Common myeloid progenitor, CD34-positive (primary cell): ENCODE results near the gene DPF3.

Experiments used
- CTCF ChIA-PET: fragments of 350-600 bp; sonication (Branson Sonifier 250); formaldehyde crosslinking; loops from one replicate; lab custom pipeline; 2021; ENCODE audit warnings: antibody characterized with exemption; lab: Charles Lee
- POLR2A ChIA-PET: fragments of 350-600 bp; sonication (Branson Sonifier 250); formaldehyde crosslinking; loops from one replicate; lab custom pipeline; 2021; ENCODE audit warnings: antibody characterized with exemption; lab: Charles Lee
- DNase-seq, 3 donors: peaks; one replicate each; pipeline versions ENCODE4 v3.0.0 to v3.0.0-alpha.2; 2013
- H3K27ac ChIP-seq, 2 experiments: 1 replicate in 1 of 2; 2 replicates in 1 of 2; pipeline ENCODE4 v1.7.0; 2013; ENCODE audit warnings: inconsistent platforms in 2 of 2, low read length in 2 of 2, mild to moderate bottlenecking in 2 of 2, low read depth in 1 of 2, moderate library complexity in 1 of 2; ENCODE audit not compliant: severe bottlenecking in 2 of 2, insufficient read depth in 1 of 2, poor library complexity in 1 of 2
- H3K27me3 ChIP-seq, 5 experiments: replicated peaks in 2 of 5; 1 replicate in 3 of 5; 2 replicates in 2 of 5; pipeline versions ENCODE4 v1.6.1 to v1.7.0; 2013; ENCODE audit warnings: low read length in 4 of 5, mild to moderate bottlenecking in 2 of 5, moderate library complexity in 2 of 5, inconsistent platforms in 1 of 5; ENCODE audit not compliant: insufficient read depth in 5 of 5, control insufficient read depth in 4 of 5
- H3K36me3 ChIP-seq, 4 experiments: 1 replicate in 2 of 4; 2 replicates in 2 of 4; pipeline versions ENCODE4 v1.6.1 to v1.7.0; 2013; ENCODE audit warnings: low read length in 3 of 4, control low read depth in 1 of 4, mild to moderate bottlenecking in 1 of 4; ENCODE audit not compliant: control insufficient read depth in 4 of 4, insufficient read depth in 4 of 4
- H3K4me1 ChIP-seq, 4 experiments: 1 replicate in 3 of 4; 2 replicates in 1 of 4; pipeline versions ENCODE4 v1.6.1 to v1.7.1; 2013; ENCODE audit warnings: low read length in 3 of 4, mild to moderate bottlenecking in 3 of 4, control low read depth in 1 of 4, inconsistent platforms in 1 of 4, moderate library complexity in 1 of 4; ENCODE audit not compliant: control insufficient read depth in 4 of 4, insufficient read depth in 4 of 4; ENCODE audit errors: control extremely low read depth in 1 of 4
- H3K4me3 ChIP-seq, 7 experiments: 1 replicate in 4 of 7; 2 replicates in 3 of 7; pipeline versions ENCODE4 v1.5.1 to v1.7.0; 2013; ENCODE audit warnings: mild to moderate bottlenecking in 7 of 7, low read length in 6 of 7, moderate library complexity in 6 of 7, inconsistent platforms in 2 of 7, low read depth in 2 of 7, control low read depth in 1 of 7; ENCODE audit not compliant: insufficient read depth in 4 of 7, control insufficient read depth in 1 of 7; ENCODE audit errors: extremely low read depth in 1 of 7
- H3K9me3 ChIP-seq, 5 experiments: 1 replicate in 4 of 5; 2 replicates in 1 of 5; pipeline versions ENCODE4 v1.6.1 to v1.7.1; 2013; ENCODE audit warnings: low read length in 4 of 5, mild to moderate bottlenecking in 2 of 5, inconsistent platforms in 1 of 5, low read depth in 1 of 5, moderate library complexity in 1 of 5; ENCODE audit not compliant: control insufficient read depth in 4 of 5, insufficient read depth in 2 of 5; ENCODE audit errors: control extremely low read depth in 1 of 5
- WGBS: methylation state at CpG from one replicate; pipeline ENCODE4 v1.1.5; 2013; ENCODE audit not compliant: insufficient coverage; 5-methylcytosine and 5-hydroxymethylcytosine counted together

The DPF3 gene

DNA sequence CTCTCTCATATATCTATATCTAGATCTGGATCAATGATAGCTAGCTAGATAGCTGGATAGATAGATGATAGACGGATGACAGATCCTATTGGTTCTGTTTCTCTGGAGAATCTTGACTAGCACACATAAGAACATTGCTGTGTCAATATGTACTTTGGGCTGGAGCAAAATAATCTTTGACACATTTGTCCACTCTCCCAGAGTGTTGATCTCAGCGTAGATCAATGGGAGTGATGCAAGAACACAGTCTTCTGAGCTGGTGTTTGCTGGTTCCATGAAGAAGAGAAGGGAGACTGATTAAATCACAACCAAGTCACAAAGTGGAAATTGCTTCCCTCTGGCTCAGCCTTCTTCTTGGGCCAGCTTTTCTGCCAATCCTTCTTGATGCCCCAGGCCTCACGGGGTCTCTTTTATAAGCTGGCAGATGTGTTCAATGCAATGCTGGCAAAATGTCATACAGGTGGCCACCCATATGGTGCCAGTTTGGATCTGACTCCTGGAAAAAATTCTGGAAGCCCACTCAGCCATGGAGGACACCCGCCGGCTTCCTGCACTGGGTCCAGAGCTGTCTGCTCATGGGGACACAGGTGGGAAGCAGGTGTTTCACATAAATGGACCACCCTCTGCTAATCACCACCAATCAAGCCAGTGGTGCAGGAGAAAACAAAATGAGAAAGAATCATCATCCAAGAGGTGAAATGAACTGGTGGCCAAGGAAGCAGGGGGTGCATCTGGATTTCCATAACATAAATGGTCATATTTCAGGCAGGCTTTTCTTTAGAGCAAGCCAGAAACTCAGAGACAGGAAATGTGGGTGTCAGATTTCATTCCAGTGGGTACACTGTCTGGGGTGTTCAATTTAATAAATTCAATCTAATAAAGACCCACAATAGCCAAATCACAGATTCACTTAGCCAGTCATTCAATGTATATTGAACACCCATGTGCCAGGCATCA is 310.3 kb downstream of the DPF3 start:
- no peaks in the 10 kb centered on the region for H3K4me1 ChIP-seq
- H3K27me3 ChIP-seq, result peaks cover 0 to 99% (median 34%) of the 10 kb centered on the region in 5 experiments
- no peak overlapping the region for H3K27ac ChIP-seq
- peaks cover 0 to 16% (median 2%) of the 10 kb centered on the region in 5 experiments for H3K9me3 ChIP-seq
- WGBS, result 100% methylated on average over 5 of the region's 5 CpGs
- ChIA-PET POLR2A (no interaction called here), CTCF (interaction anchor here (1.7 kb wide), 1 partner anchor 16 kb away, joined by 3 read pairs; no protein-coding TSS in a partner anchor)
- H3K36me3 ChIP-seq, result no peaks in the 10 kb centered on the region
- no peak overlapping the region for H3K4me3 ChIP-seq
- DNase-seq, result no peak

DNA sequence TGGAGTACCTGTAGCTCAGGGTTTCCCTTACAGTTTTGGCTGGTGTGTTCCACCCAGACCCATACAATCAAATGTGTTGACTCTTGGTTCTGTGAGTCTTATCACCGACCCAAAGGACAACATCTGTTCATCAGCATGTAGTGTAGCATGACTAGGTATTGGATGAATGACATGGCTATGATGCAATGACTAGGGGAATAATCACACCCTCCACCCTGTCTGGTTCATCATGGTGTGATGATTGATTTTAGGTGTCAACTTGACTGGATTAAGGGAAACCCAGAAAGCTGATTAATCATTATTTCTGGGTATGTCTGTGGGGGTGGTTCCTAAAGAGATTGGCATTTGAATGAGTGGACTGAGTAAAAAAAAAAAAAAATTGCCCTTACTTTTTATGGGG is 311.3 kb downstream of the DPF3 start:
- Histone ChIP-seq H3K4me3 (no peak overlapping the region), H3K27me3 (peaks cover 0 to 99% (median 35%) of the 10 kb centered on the region in 5 experiments), H3K4me1 (no peaks in the 10 kb centered on the region), H3K27ac (no peak overlapping the region), H3K9me3 (peaks cover 0 to 16% (median 2%) of the 10 kb centered on the region in 5 experiments), H3K36me3 (no peaks in the 10 kb centered on the region)
- no CpG with 5 or more reads among the region's 1 CpG for WGBS
- ChIA-PET POLR2A (interaction anchor here (0.6 kb wide), 1 partner anchor 12 kb away, joined by 4 read pairs; no protein-coding TSS in a partner anchor), CTCF (interaction anchor here (1.7 kb wide), 1 partner anchor 15 kb away, joined by 3 read pairs; no protein-coding TSS in a partner anchor)
- DNase-seq, result no peak

DNA sequence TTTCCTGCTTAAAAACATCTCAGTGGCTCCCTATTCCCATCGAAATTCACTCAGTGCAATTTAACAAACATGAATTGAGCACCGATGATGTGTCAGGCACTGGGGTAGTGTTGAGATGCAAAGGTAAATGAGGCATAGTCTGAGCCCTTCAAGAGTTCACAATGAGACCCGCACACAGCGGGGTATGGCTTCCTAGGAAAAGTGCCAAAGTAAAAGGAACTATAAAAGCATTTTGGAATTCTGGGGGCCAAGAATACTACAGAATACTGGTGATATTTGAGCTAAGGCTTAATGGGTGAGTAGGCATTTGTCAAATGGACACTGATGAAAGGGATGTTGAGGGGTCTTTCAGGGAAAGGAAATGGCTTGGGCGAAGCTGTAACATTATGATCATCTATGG is 315.4 kb downstream of the DPF3 start:
- peaks cover 0 to 8% (median 2%) of the 10 kb centered on the region in 5 experiments for H3K9me3 ChIP-seq
- DNase-seq, result no peak

GRCh38 chr14:72577521-72577920 is 316.4 kb downstream of the DPF3 start:
- peaks cover 0 to 8% (median 2%) of the 10 kb centered on the region in 5 experiments for H3K9me3 ChIP-seq
- CTCF ChIA-PET, result no interaction called here
- WGBS, result 30% methylated on average over 4 of the region's 5 CpGs
- peaks cover 0 to 94% (median 47%) of the 10 kb centered on the region in 5 experiments for H3K27me3 ChIP-seq
- peak in 1 of 3 donors; percentile 9 for DNase-seq
- POLR2A ChIA-PET, result interaction anchor here (1.2 kb wide), 1 partner anchor 11 kb away, joined by 3 read pairs; no protein-coding TSS in a partner anchor
- H3K36me3 ChIP-seq, result no peaks in the 10 kb centered on the region
- H3K4me1 ChIP-seq, result no peaks in the 10 kb centered on the region
- H3K4me3 ChIP-seq, result no peak overlapping the region
- no peak overlapping the region for H3K27ac ChIP-seq

More for the DNA sequence above, 315.4 kb downstream of the DPF3 start:
- Histone ChIP-seq H3K27ac (no peak overlapping the region), H3K4me1 (no peaks in the 10 kb centered on the region), H3K36me3 (no peaks in the 10 kb centered on the region), H3K27me3 (peaks cover 0 to 94% (median 42%) of the 10 kb centered on the region in 5 experiments), H3K4me3 (no peak overlapping the region)
- ChIA-PET POLR2A (interaction anchor here (0.5 kb wide), 1 partner anchor 34 kb away, joined by 4 read pairs; no protein-coding TSS in a partner anchor), CTCF (interaction anchor here (1.5 kb wide), 1 partner anchor 11 kb away, joined by 3 read pairs; no protein-coding TSS in a partner anchor)
- WGBS, result 93% methylated on average over 5 of the region's 5 CpGs

- CTCF ChIA-PET, result interaction anchor here (0.6 kb wide), 1 partner anchor 1131 kb away, joined by 3 read pairs; no protein-coding TSS in a partner anchor
Observed at GRCh38 chr14:72576258-72576657, 317.6 kb downstream of the DPF3 start.

GRCh38 chr14:72574715-72575114 is 319.2 kb downstream of the DPF3 start:
- Histone ChIP-seq H3K27me3 (peaks cover 0 to 72% (median 45%) of the 10 kb centered on the region in 5 experiments), H3K36me3 (no peaks in the 10 kb centered on the region), H3K4me1 (no peaks in the 10 kb centered on the region), H3K4me3 (no peak overlapping the region), H3K9me3 (peaks cover 0 to 2% (median 0%) of the 10 kb centered on the region in 5 experiments), H3K27ac (no peak overlapping the region)
- POLR2A ChIA-PET, result no interaction called here
- DNase-seq, result no peak
- 100% methylated on average over 1 of the region's 1 CpG for WGBS
- CTCF ChIA-PET, result no interaction called here

More at GRCh38 chr14:72576258-72576657, 317.6 kb downstream of the DPF3 start:
- POLR2A ChIA-PET, result no interaction called here
- H3K27ac ChIP-seq, result no peak overlapping the region
- no peaks in the 10 kb centered on the region for H3K4me1 ChIP-seq
- no peaks in the 10 kb centered on the region for H3K36me3 ChIP-seq
- no peaks in the 10 kb centered on the region for H3K9me3 ChIP-seq
- H3K27me3 ChIP-seq, result peaks cover 0 to 82% (median 46%) of the 10 kb centered on the region in 5 experiments
- no peak for DNase-seq
- no CpG with 5 or more reads among the region's 1 CpG for WGBS
- no peak overlapping the region for H3K4me3 ChIP-seq
